OCI-LY1 (cell line): ENCODE results near the gene XCR1.

Source experiments
- CTCF ChIP-seq: fragments of 200-600 bp; sonication (generic), shearing (Covaris generic); IDR thresholded peaks from 2 replicates; pipeline ENCODE4 v1.5.1; 2017; ENCODE audit warnings: mild to moderate bottlenecking, antibody characterized with exemption, low read length, moderate library complexity, mixed read lengths
- EZH2 ChIP-seq: fragments of 200-600 bp; sonication (generic), shearing (Covaris generic); IDR thresholded peaks from 2 replicates; pipeline ENCODE4 v1.8.0; 2017; ENCODE audit warnings: borderline replicate concordance, mixed run types, mild to moderate bottlenecking, antibody characterized with exemption, low read length, moderate library complexity, mixed read lengths

GRCh38 chr3:45992821-45993221 lies 34.5 kb downstream of the XCR1 start:
- TF ChIP-seq CTCF (no peak), EZH2 (no peak)
